NT2/D1 (cell line): ENCODE data around the gene STAB1.

ENCODE experiments used
- SUZ12 ChIP-seq: IDR thresholded peaks from 2 replicates; pipeline ENCODE4 v1.6.1; 2011; ENCODE audit not compliant: insufficient read length, insufficient read depth; ENCODE audit errors: extremely low read depth
- YY1 ChIP-seq: IDR thresholded peaks from 2 replicates; pipeline ENCODE4 v1.6.1; 2011; ENCODE audit not compliant: insufficient read length, insufficient read depth
- ZNF274 ChIP-seq: IDR thresholded peaks from 2 replicates; pipeline ENCODE4 v1.6.1; 2011; ENCODE audit warnings: mild to moderate bottlenecking, low read depth, low read length

GRCh38 chr3:52503788-52504424 is 8.8 kb downstream of the STAB1 start:
- no peak for TF ChIP-seq ZNF274
- no peak for TF ChIP-seq SUZ12
- TF ChIP-seq YY1: no peak
